Esophagus muscularis mucosa (tissue), 4 donors: ENCODE data around the gene CEP192. TPM values are rescaled to one million over a fixed set of nuclear protein-coding genes. Genes with fewer than 3 reads are reported as not detected.

Source experiments
- DNase-seq: peaks from one replicate; pipeline ENCODE4 v3.0.0-alpha.2; 2017; ENCODE audit errors: extremely low spot score
- H3K27ac ChIP-seq, 4 donors: fragments of 200-600 bp; sonication (generic); replicated peaks in 1 of 4; 1 replicate in 3 of 4; 2 replicates in 1 of 4; pipeline ENCODE4 v1.5.1; 2016 to 2019; ENCODE audit warnings: mild to moderate bottlenecking in 1 of 4
- H3K27me3 ChIP-seq, 4 donors: fragments of 200-600 bp; sonication (generic); one replicate each; pipeline versions ENCODE4 v1.5.1 to v1.6.0; 2016 to 2019
- H3K36me3 ChIP-seq, 4 donors: fragments of 200-600 bp; sonication (generic); one replicate each; pipeline ENCODE4 v1.5.1; 2016 to 2019
- H3K4me1 ChIP-seq, 4 donors: fragments of 200-600 bp; sonication (generic); one replicate each; pipeline ENCODE4 v1.5.1; 2016 to 2019
- H3K4me3 ChIP-seq, 4 donors: fragments of 200-600 bp; sonication (generic); 1 replicate in 2 of 4; 2 replicates in 2 of 4; pipeline ENCODE4 v1.5.1; 2016 to 2019; ENCODE audit warnings: mild to moderate bottlenecking in 4 of 4, moderate library complexity in 1 of 4
- H3K9me3 ChIP-seq, 4 donors: fragments of 200-600 bp; sonication (generic); 1 replicate in 3 of 4; 2 replicates in 1 of 4; pipeline ENCODE4 v1.5.1; 2016 to 2019
- CTCF ChIP-seq, 3 experiments: fragments of 200-600 bp in 2 of 3; fragments of 450-650 bp in 1 of 3; sonication (generic) in 2 of 3; IDR thresholded peaks; one replicate each; pipeline ENCODE4 v1.5.1; 2017 to 2019; ENCODE audit warnings: antibody characterized with exemption in 3 of 3, mild to moderate bottlenecking in 2 of 3, moderate library complexity in 1 of 3
- EP300 ChIP-seq: sonication (generic); formaldehyde crosslinking; IDR thresholded peaks from one replicate; pipeline ENCODE4 v1.6.1; 2017; ENCODE audit warnings: antibody characterized with exemption
- POLR2A ChIP-seq: fragments of 450-650 bp; IDR thresholded peaks from one replicate; pipeline ENCODE4 v1.6.1; 2017; ENCODE audit warnings: antibody characterized with exemption, moderate library complexity, mild to moderate bottlenecking, low read depth
- POLR2AphosphoS5 ChIP-seq, 2 donors: sonication (generic); formaldehyde crosslinking; IDR thresholded peaks; one replicate each; pipeline ENCODE4 v1.6.1; 2017; ENCODE audit warnings: antibody characterized with exemption in 2 of 2
- WGBS: methylation state at CpG from one replicate; pipeline ENCODE4 v1.1.5; 2018; 5-methylcytosine and 5-hydroxymethylcytosine counted together
- intact Hi-C: fragments of 100-400 bp; cut with DNase I; formaldehyde crosslinking; loops from one replicate; pipeline ENCODE4 v1.15.1; 2023
- total RNA-seq, 4 donors: library from RNA; depleted of rRNA; stranded (reverse); fragments of >200 nt; gene quantifications; one replicate each; pipeline versions ENCODE4 v1.1.0 to v1.2.1, GENCODE V29; 2016

Gene CEP192
- total RNA-seq, 4 donors from 2014 or later: 18.7 to 21.6 (median 19.6) TPM

- DNase-seq: no peak
These were observed 31.5 kb downstream of the CEP192 start for GRCh38 chr18:13022644-13023043.

GRCh38 chr18:13025233-13025632 lies 34.1 kb downstream of the CEP192 start:
- peaks cover 5 to 18% (median 17%) of the 10 kb centered on the region in 4 donors for H3K4me1 ChIP-seq
- no peak overlapping the region for H3K27ac ChIP-seq
- no peak overlapping the region for H3K4me3 ChIP-seq
- H3K9me3 ChIP-seq: peaks cover 0 to 5% (median 0%) of the 10 kb centered on the region in 4 donors
- H3K27me3 ChIP-seq: no peaks in the 10 kb centered on the region
- intact Hi-C loops: no loop called here
- WGBS: 100% methylated on average over 2 of the region's 2 CpGs
- peaks cover 5 to 63% (median 28%) of the 10 kb centered on the region in 4 donors for H3K36me3 ChIP-seq
- TF ChIP-seq EP300 (no peak), POLR2A (no peak), CTCF (IDR thresholded peaks at IDR 0.05) (no peak), POLR2AphosphoS5 (IDR thresholded peaks at IDR 0.05) (no peak)
- no peak for DNase-seq

More at GRCh38 chr18:13022644-13023043, 31.5 kb downstream of the CEP192 start:
- no peaks in the 10 kb centered on the region for H3K27me3 ChIP-seq
- H3K27ac ChIP-seq: no peak overlapping the region
- peaks cover 17 to 67% (median 44%) of the 10 kb centered on the region in 4 donors for H3K36me3 ChIP-seq
- peaks cover 5 to 18% (median 17%) of the 10 kb centered on the region in 4 donors for H3K4me1 ChIP-seq
- peaks cover 0 to 5% (median 0%) of the 10 kb centered on the region in 4 donors for H3K9me3 ChIP-seq
- intact Hi-C loops: no loop called here
- H3K4me3 ChIP-seq: no peak overlapping the region
- TF ChIP-seq CTCF (IDR thresholded peaks at IDR 0.05) (no peak), POLR2A (no peak), EP300 (no peak), POLR2AphosphoS5 (IDR thresholded peaks at IDR 0.05) (no peak)

- intact Hi-C loops: no loop called here
- H3K27me3 ChIP-seq: no peaks in the 10 kb centered on the region
- WGBS: 42% methylated on average over 3 of the region's 3 CpGs
- no peak overlapping the region for H3K4me3 ChIP-seq
- H3K4me1 ChIP-seq: peaks cover 5 to 18% (median 17%) of the 10 kb centered on the region in 4 donors
- H3K27ac ChIP-seq: peak overlapping the region; percentile 1 to 60 (median 36)
- no peak for TF ChIP-seq EP300
- no peak for TF ChIP-seq POLR2A
- TF ChIP-seq POLR2AphosphoS5 (IDR thresholded peaks at IDR 0.05): no peak
- TF ChIP-seq CTCF (IDR thresholded peaks at IDR 0.05): no peak
- peaks cover 0 to 5% (median 0%) of the 10 kb centered on the region in 4 donors for H3K9me3 ChIP-seq
- DNase-seq: no peak
- H3K36me3 ChIP-seq: peaks cover 7 to 69% (median 31%) of the 10 kb centered on the region in 4 donors
These were observed 35.6 kb downstream of the CEP192 start for GRCh38 chr18:13026583-13027270.

- Histone ChIP-seq H3K27me3 (no peaks in the 10 kb centered on the region), H3K9me3 (no peaks in the 10 kb centered on the region), H3K4me1 (peaks cover 5 to 18% (median 17%) of the 10 kb centered on the region in 4 donors), H3K36me3 (peaks cover 5 to 70% (median 32%) of the 10 kb centered on the region in 4 donors), H3K4me3 (no peak overlapping the region), H3K27ac (no peak overlapping the region)
- DNase-seq: no peak
- intact Hi-C loops: no loop called here
- 90% methylated on average over 2 of the region's 2 CpGs for WGBS
- TF ChIP-seq POLR2A (no peak), CTCF (IDR thresholded peaks at IDR 0.05) (no peak), EP300 (no peak), POLR2AphosphoS5 (IDR thresholded peaks at IDR 0.05) (no peak)
These were observed 37.7 kb downstream of the CEP192 start for GRCh38 chr18:13028869-13029268.
